Transverse colon (tissue), 4 donors: Measurements from ENCODE around the gene GPC5. TPM values are rescaled to one million over a fixed set of nuclear protein-coding genes. Genes with fewer than 3 reads are reported as not detected.
"Not testable (repeated sequence)": the region's sequence is repeated elsewhere in the genome, so short reads cannot be mapped to it uniquely, and the experiment has no call there.

Experiments used
- DNase-seq: peaks from one replicate; pipeline ENCODE4 v3.0.0-alpha.2; 2019
- H3K27ac ChIP-seq, 4 donors: fragments of 200-600 bp; sonication (generic); 2 replicates each; pipeline ENCODE4 v1.5.1; 2016 to 2018; ENCODE audit warnings: inconsistent platforms in 4 of 4
- H3K27me3 ChIP-seq: fragments of 200-600 bp; sonication (generic); 2 replicates; pipeline ENCODE4 v1.5.1; 2017; ENCODE audit warnings: inconsistent platforms
- H3K36me3 ChIP-seq, 4 donors: fragments of 200-600 bp; sonication (generic); 2 replicates each; pipeline ENCODE4 v1.5.1; 2017 to 2019; ENCODE audit warnings: inconsistent platforms in 4 of 4
- H3K4me1 ChIP-seq, 4 donors: fragments of 200-600 bp; sonication (generic); 2 replicates each; pipeline ENCODE4 v1.5.1; 2017 to 2020; ENCODE audit warnings: inconsistent platforms in 4 of 4
- H3K4me3 ChIP-seq, 4 donors: fragments of 200-600 bp; sonication (generic); 1 replicate in 1 of 4; 2 replicates in 3 of 4; pipeline versions ENCODE4 v1.5.1 to v1.6.1; 2017 to 2019; ENCODE audit warnings: inconsistent platforms in 4 of 4
- H3K9me3 ChIP-seq, 2 donors: fragments of 200-600 bp; sonication (generic); 2 replicates each; pipeline ENCODE4 v1.5.1; 2017 to 2019; ENCODE audit warnings: inconsistent platforms in 2 of 2
- EP300 ChIP-seq: sonication (generic); formaldehyde crosslinking; IDR thresholded peaks from one replicate; pipeline ENCODE4 v1.6.1; 2017; ENCODE audit warnings: antibody characterized with exemption, low read depth
- POLR2A ChIP-seq: fragments of 450-650 bp; IDR thresholded peaks from one replicate; pipeline ENCODE4 v1.6.1; 2016; ENCODE audit warnings: antibody characterized with exemption, mild to moderate bottlenecking, moderate library complexity
- POLR2AphosphoS5 ChIP-seq, 3 donors: sonication (generic); formaldehyde crosslinking; IDR thresholded peaks; one replicate each; pipeline ENCODE4 v1.6.1; 2016; ENCODE audit warnings: antibody characterized with exemption in 3 of 3
- WGBS, 2 donors: methylation state at CpG; one replicate each; pipeline ENCODE4 v1.1.5; 2018; ENCODE audit warnings: low coverage in 1 of 2; 5-methylcytosine and 5-hydroxymethylcytosine counted together
- in situ Hi-C, 4 donors: fragments of 200-750 bp; cut with MboI; loops; one replicate each; pipeline versions ENCODE4 v1.15.0 to v1.15.1; 2017; ENCODE audit warnings: low sequenced_read_pairs in 3 of 4, low pct_ligation_motif_present in 1 of 4, low pct_unique_long_range_greater_than_20kb in 1 of 4
- intact Hi-C: fragments of 100-400 bp; cut with DNase I; formaldehyde crosslinking; loops from one replicate; pipeline ENCODE4 v1.15.1; 2023; ENCODE audit warnings: low total_unique reads
- total RNA-seq, 4 donors: library from RNA; depleted of rRNA; stranded (reverse); fragments of >200 nt; gene quantifications; one replicate each; pipeline ENCODE4 v1.1.0, GENCODE V29; 2016
- TF ChIP-seq, protein P1 (sequence below), 5 experiments: fragments of 200-600 bp in 3 of 5; fragments of 450-650 bp in 2 of 5; sonication (generic) in 3 of 5; IDR thresholded peaks; 1 replicate in 2 of 5; 2 replicates in 3 of 5; pipeline ENCODE4 v1.5.1; 2016 to 2017; ENCODE audit warnings: antibody characterized with exemption in 5 of 5, inconsistent platforms in 3 of 5, mild to moderate bottlenecking in 2 of 5, moderate library complexity in 1 of 5

Gene GPC5
- total RNA-seq, 4 donors from 2014 or later, result 0.48 to 1.4 TPM; not detected in 2

DNA sequence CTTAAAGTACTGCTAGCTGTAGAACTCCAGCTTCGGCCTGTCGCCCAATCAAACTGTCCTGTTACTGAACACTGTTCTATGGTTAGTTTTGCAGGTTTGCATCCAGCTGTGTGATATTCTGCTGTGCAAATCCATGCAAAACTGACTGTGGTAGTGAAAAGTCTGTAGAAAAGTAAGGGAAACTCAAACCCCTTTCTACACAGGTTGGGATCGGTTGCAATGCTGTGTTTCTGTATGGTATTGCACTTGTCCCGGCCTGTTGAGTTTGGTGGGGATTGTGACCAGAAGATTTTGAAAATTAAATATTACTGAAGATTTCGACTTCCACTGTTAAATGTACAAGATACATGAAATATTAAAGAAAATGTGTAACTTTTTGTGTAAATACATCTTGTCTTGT, 47.3 kb upstream of the GPC5 start:
- Histone ChIP-seq H3K9me3 (no peaks in the 10 kb centered on the region), H3K27me3 (no peaks in the 10 kb centered on the region), H3K36me3 (peaks cover 0 to 20% (median 5%) of the 10 kb centered on the region in 4 donors), H3K4me3 (no peak overlapping the region), H3K27ac (no peak overlapping the region), H3K4me1 (peaks cover 0 to 26% (median 13%) of the 10 kb centered on the region in 4 donors)
- TF ChIP-seq, protein P1, sequence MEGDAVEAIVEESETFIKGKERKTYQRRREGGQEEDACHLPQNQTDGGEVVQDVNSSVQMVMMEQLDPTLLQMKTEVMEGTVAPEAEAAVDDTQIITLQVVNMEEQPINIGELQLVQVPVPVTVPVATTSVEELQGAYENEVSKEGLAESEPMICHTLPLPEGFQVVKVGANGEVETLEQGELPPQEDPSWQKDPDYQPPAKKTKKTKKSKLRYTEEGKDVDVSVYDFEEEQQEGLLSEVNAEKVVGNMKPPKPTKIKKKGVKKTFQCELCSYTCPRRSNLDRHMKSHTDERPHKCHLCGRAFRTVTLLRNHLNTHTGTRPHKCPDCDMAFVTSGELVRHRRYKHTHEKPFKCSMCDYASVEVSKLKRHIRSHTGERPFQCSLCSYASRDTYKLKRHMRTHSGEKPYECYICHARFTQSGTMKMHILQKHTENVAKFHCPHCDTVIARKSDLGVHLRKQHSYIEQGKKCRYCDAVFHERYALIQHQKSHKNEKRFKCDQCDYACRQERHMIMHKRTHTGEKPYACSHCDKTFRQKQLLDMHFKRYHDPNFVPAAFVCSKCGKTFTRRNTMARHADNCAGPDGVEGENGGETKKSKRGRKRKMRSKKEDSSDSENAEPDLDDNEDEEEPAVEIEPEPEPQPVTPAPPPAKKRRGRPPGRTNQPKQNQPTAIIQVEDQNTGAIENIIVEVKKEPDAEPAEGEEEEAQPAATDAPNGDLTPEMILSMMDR (IDR thresholded peaks at IDR 0.05), result no peak
- TF ChIP-seq EP300 (no peak), POLR2A (no peak), POLR2AphosphoS5 (IDR thresholded peaks at IDR 0.05) (no peak)
- no peak for DNase-seq
- in situ Hi-C loops, result no loop called here
- intact Hi-C loops, result no loop called here
- WGBS, 2 donors, result 66 to 82% methylated on average over 3 to 5 of the region's 5 CpGs

DNA sequence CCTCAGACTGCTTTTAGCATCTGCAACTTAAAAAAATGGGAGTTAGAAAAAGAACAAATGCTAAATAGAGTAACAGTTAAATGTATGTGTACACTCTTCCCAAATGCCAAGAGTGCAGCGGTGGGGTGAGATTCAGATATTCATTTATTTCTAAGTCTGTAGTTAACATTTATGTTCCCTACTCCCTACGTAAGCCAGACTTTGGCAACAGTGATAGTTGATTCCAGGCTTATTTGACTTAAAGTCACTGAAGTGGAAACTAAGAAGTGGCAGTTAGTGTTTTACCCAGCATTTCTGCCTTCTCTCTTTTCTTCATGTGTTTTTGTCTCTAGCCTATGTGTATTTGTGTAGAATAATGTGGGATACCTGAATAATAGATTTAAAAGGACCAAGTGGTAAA, 46.4 kb upstream of the GPC5 start:
- H3K4me1 ChIP-seq, result peaks cover 0 to 21% (median 13%) of the 10 kb centered on the region in 4 donors

DNA sequence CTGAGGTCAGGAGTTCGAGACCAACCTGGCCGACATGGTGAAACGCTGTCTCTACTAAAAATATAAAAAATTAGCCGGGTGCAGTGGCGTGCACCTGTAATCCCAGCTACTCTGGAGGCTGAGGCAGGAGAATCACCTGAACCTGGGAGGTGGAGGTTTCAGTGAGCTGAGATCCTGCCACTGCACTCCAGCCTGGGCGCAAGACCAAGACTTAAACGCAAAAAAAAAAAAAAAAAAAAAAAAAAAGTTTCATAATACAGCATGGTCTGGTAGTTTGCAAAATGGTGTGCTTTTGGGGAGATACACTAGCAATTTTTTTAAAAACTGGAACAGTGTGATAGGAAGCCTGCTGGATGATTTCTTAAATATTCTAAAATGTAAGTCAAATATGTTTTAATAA, 45.5 kb upstream of the GPC5 start:
- Histone ChIP-seq H3K36me3 (peaks cover 0 to 20% (median 5%) of the 10 kb centered on the region in 4 donors), H3K4me1 (peaks cover 0 to 19% (median 13%) of the 10 kb centered on the region in 4 donors)
- H3K9me3 ChIP-seq, H3K27ac ChIP-seq, H3K4me3 ChIP-seq, DNase-seq, in situ Hi-C loops, H3K27me3 ChIP-seq, intact Hi-C loops: not testable (repeated sequence)
- WGBS, 2 donors, result 84 to 90% methylated on average over 2 to 7 of the region's 7 CpGs

More for the DNA sequence above, 46.4 kb upstream of the GPC5 start:
- intact Hi-C loops, result no loop called here
- no peaks in the 10 kb centered on the region for H3K9me3 ChIP-seq
- no peak overlapping the region for H3K27ac ChIP-seq
- WGBS, 2 donors, result 86 to 91% methylated on average over 2 of the region's 2 CpGs
- in situ Hi-C loops, result no loop called here
- H3K27me3 ChIP-seq, result no peaks in the 10 kb centered on the region
- peaks cover 0 to 20% (median 5%) of the 10 kb centered on the region in 4 donors for H3K36me3 ChIP-seq
- TF ChIP-seq EP300 (no peak), POLR2AphosphoS5 (IDR thresholded peaks at IDR 0.05) (no peak), POLR2A (no peak)
- TF ChIP-seq, protein P1 (IDR thresholded peaks at IDR 0.05), result no peak
- DNase-seq, result no peak
- H3K4me3 ChIP-seq, result no peak overlapping the region

DNA sequence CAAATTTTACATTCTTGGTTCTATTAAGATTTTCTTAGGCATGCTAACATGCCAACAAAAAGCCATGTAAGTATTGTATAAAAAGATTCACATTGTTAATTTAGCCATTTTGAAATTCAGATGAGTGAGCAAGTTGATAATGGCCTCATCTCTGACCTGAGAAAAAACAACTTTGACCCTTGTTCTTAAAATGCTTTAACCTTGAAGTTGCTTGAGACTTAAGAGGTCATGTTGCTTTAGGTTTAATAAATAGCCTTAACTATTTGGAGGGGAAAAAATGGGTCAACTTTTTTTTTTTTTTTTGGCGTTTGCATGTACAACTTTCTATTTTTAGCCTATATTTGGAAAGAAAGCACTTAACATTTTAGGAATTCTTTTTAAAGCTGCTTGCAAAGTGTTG, 44.9 kb upstream of the GPC5 start:
- TF ChIP-seq POLR2A (no peak), POLR2AphosphoS5 (IDR thresholded peaks at IDR 0.05) (no peak), EP300 (no peak)
- TF ChIP-seq, protein P1 (IDR thresholded peaks at IDR 0.05), result no peak
- peaks cover 0 to 20% (median 5%) of the 10 kb centered on the region in 4 donors for H3K36me3 ChIP-seq
- in situ Hi-C loops, result no loop called here
- H3K27ac ChIP-seq, result no peak overlapping the region
- intact Hi-C loops, result no loop called here
- H3K9me3 ChIP-seq, result no peaks in the 10 kb centered on the region
- no peaks in the 10 kb centered on the region for H3K27me3 ChIP-seq
- WGBS, 2 donors, result 13 to 31% methylated on average over 1 of the region's 1 CpG
- peaks cover 0 to 19% (median 13%) of the 10 kb centered on the region in 4 donors for H3K4me1 ChIP-seq
- no peak for DNase-seq
- H3K4me3 ChIP-seq, result no peak overlapping the region
